K562 (cell line): ENCODE measurements around the gene SCAMP3. TPM values are rescaled to one million over a fixed set of nuclear protein-coding genes. Genes with fewer than 3 reads are reported as not detected.

ENCODE experiments used
- CCNT2 ChIP-seq: IDR thresholded peaks from 2 replicates; pipeline ENCODE4 v1.6.1; 2011; ENCODE audit warnings: borderline replicate concordance, low read depth, mild to moderate bottlenecking, moderate library complexity, mixed read lengths, low read length; ENCODE audit not compliant: insufficient read length; ENCODE audit errors: extremely low read depth
- CHD7 ChIP-seq: fragments of 200-600 bp; sonication (generic); IDR thresholded peaks from one replicate; pipeline ENCODE4 v1.6.1; 2012; ENCODE audit warnings: mild to moderate bottlenecking, low read depth, low read length, inconsistent platforms
- COPS2 ChIP-seq: fragments of 450-650 bp; conservative IDR thresholded peaks from 2 replicates; pipeline ENCODE4 v1.6.1; 2016; ENCODE audit warnings: mild to moderate bottlenecking, moderate library complexity
- MAZ ChIP-seq, 2 experiments: fragments of 450-650 bp in 1 of 2; sonication (generic) in 1 of 2; formaldehyde crosslinking; IDR thresholded peaks in 1 of 2; conservative IDR thresholded peaks in 1 of 2; 2 replicates each; pipeline versions ENCODE4 v1.4.0 to v1.5.0; 2020; ENCODE audit warnings: mild to moderate bottlenecking in 1 of 2, missing genetic modification reagents in 1 of 2
- MECOM ChIP-seq: fragments of 250-450 bp; sonication (Bioruptor Pico); IDR thresholded peaks from 2 replicates; pipeline ENCODE4 v1.8.0; 2022; ENCODE audit warnings: inconsistent platforms
- NFIX ChIP-seq: fragments of 250-450 bp; sonication (Bioruptor Pico); IDR thresholded peaks from 2 replicates; pipeline ENCODE4 v1.4.0; 2020; ENCODE audit warnings: low read depth, mild to moderate bottlenecking, moderate library complexity
- NUFIP1 ChIP-seq: fragments of 450-650 bp; IDR thresholded peaks from 2 replicates; pipeline ENCODE4 v1.6.1; 2018; ENCODE audit not compliant: partially characterized antibody
- SMARCA5 ChIP-seq: fragments of 450-650 bp; IDR thresholded peaks from 2 replicates; pipeline ENCODE4 v1.6.1; 2016
- STAT6 ChIP-seq: sonication (generic); formaldehyde crosslinking; IDR thresholded peaks from 2 replicates; pipeline ENCODE4 v1.8.1; 2023; ENCODE audit warnings: mild to moderate bottlenecking, missing genetic modification reagents
- ZNF3 ChIP-seq: fragments of 250-450 bp; sonication (Bioruptor Pico); IDR thresholded peaks from 2 replicates; pipeline ENCODE4 v1.5.0; 2021; ENCODE audit warnings: mild to moderate bottlenecking, moderate library complexity
- polyA plus RNA-seq, 8 experiments: library from polyadenylated mRNA; depleted of rRNA in 4 of 8; stranded (reverse) in 5 of 8; unstranded in 3 of 8; fragments of >200 nt; fragmentation: Nextera tagmentation in 2 of 8; fragmentation: Illumina TruSeq in 1 of 8; extraction: Ambion mirVana in 2 of 8; extraction: Trizol in 1 of 8; gene quantifications; 2 replicates each; pipeline versions ENCODE4 v1.2.1 to v1.2.3, GENCODE V29; 2011 to 2014; ENCODE audit warnings: inconsistent platforms in 1 of 8, missing spikeins in 1 of 8
- total RNA-seq, 7 experiments: library from RNA; depleted of rRNA in 6 of 7; stranded (reverse); fragments of >200 nt in 6 of 7; fragmentation: Illumina TruSeq in 2 of 7; extraction: Trizol in 2 of 7; gene quantifications; 2 replicates each; pipeline versions ENCODE4 v1.2.1 to v1.2.3, GENCODE V29; 2011 to 2021; ENCODE audit warnings: low replicate concordance in 1 of 7

The SCAMP3 gene
- total and polyA plus RNA-seq, 9 of the 15 experiments (the other 6 are each of a cell fraction or from before 2014, with no cell fraction given): 14.2 to 131 (median 86.1) TPM

GRCh38 chr1:155226188-155226909, 35.8 kb downstream of the SCAMP3 start (continued):
- no peak for TF ChIP-seq CHD7
- no peak for TF ChIP-seq NFIX
- peak; percentile 46; the same call in 1 of the 2 replicates for TF ChIP-seq SMARCA5
- TF ChIP-seq MAZ (CRISPR knock-in tag; conservative IDR thresholded peaks at IDR 0.05 in 1 of 2, IDR thresholded peaks at IDR 0.05 in 1 of 2): peak in 1 of 2 experiments; percentile 5; a peak in 1 of 4 replicates
- TF ChIP-seq NUFIP1: no peak
- no peak for TF ChIP-seq STAT6 (CRISPR knock-in tag)
- no peak for TF ChIP-seq COPS2
- no peak for TF ChIP-seq CCNT2
- no peak for TF ChIP-seq ZNF3 (CRISPR knock-in tag)
- no peak for TF ChIP-seq MECOM (CRISPR knock-in tag)
